DOHH2 (cell line): ENCODE results near the gene RXRA.

ENCODE experiments used
- H3F3A ChIP-seq: fragments of 200-600 bp; sonication (generic), shearing (Covaris generic); 2 replicates; pipeline ENCODE4 v1.6.0; 2016; ENCODE audit warnings: antibody characterized with exemption, mild to moderate bottlenecking; ENCODE audit not compliant: control insufficient read depth, insufficient read depth
- H3K27ac ChIP-seq: fragments of 200-600 bp; sonication (generic); 2 replicates; pipeline ENCODE4 v1.5.1; 2014; ENCODE audit warnings: low read depth, mild to moderate bottlenecking, low read length, moderate library complexity
- H3K27me3 ChIP-seq: fragments of 200-600 bp; sonication (generic); 2 replicates; pipeline ENCODE4 v1.6.1; 2014; ENCODE audit warnings: mild to moderate bottlenecking, low read length, mixed read lengths; ENCODE audit not compliant: control insufficient read depth
- H3K36me3 ChIP-seq: fragments of 200-600 bp; sonication (generic); 2 replicates; pipeline ENCODE4 v1.6.1; 2014; ENCODE audit warnings: mild to moderate bottlenecking, low read length, moderate library complexity, mixed read lengths; ENCODE audit not compliant: control insufficient read depth
- H3K4me1 ChIP-seq: fragments of 200-600 bp; sonication (generic); 2 replicates; pipeline ENCODE4 v1.6.1; 2014; ENCODE audit warnings: mild to moderate bottlenecking, low read length, mixed read lengths; ENCODE audit not compliant: control insufficient read depth
- H3K4me2 ChIP-seq: fragments of 200-600 bp; sonication (generic); 2 replicates; pipeline ENCODE4 v1.6.0; 2014; ENCODE audit warnings: mild to moderate bottlenecking, low read length, moderate library complexity
- H3K4me3 ChIP-seq: fragments of 200-600 bp; sonication (generic); 2 replicates; pipeline ENCODE4 v1.5.1; 2014; ENCODE audit warnings: mild to moderate bottlenecking, low read length, mixed read lengths
- H3K79me2 ChIP-seq: fragments of 200-600 bp; sonication (generic); 2 replicates; pipeline ENCODE4 v1.6.1; 2014; ENCODE audit warnings: mild to moderate bottlenecking, low read length, mixed read lengths; ENCODE audit not compliant: control insufficient read depth
- H3K9me2 ChIP-seq: fragments of 200-600 bp; sonication (generic); replicated peaks from 2 replicates; pipeline ENCODE4 v1.6.1; 2014; ENCODE audit warnings: mild to moderate bottlenecking, low read length, mixed read lengths; ENCODE audit not compliant: control insufficient read depth
- H3K9me3 ChIP-seq: fragments of 200-600 bp; sonication (generic); 2 replicates; pipeline ENCODE4 v1.6.1; 2014; ENCODE audit warnings: antibody characterized with exemption, low read length, mixed read lengths; ENCODE audit not compliant: control insufficient read depth, insufficient read depth
- H4K20me1 ChIP-seq: fragments of 200-600 bp; sonication (generic); 2 replicates; pipeline ENCODE4 v1.6.0; 2014; ENCODE audit warnings: low read depth, mild to moderate bottlenecking, antibody characterized with exemption, low read length, moderate library complexity; ENCODE audit not compliant: control insufficient read depth, insufficient read depth
- CTCF ChIP-seq: fragments of 200-600 bp; sonication (generic); IDR thresholded peaks from one replicate; pipeline ENCODE4 v1.5.1; 2014; ENCODE audit warnings: antibody characterized with exemption, mild to moderate bottlenecking, low read depth, low read length; ENCODE audit not compliant: poor library complexity, severe bottlenecking
- EZH2phosphoT487 ChIP-seq: fragments of 200-600 bp; sonication (generic); IDR thresholded peaks from 2 replicates; pipeline ENCODE4 v1.6.1; 2017; ENCODE audit warnings: borderline replicate concordance, mild to moderate bottlenecking, antibody characterized with exemption, low read length, moderate library complexity, mixed read lengths

RXRA gene

GRCh38 chr9:134486143-134486591, 159.9 kb downstream of the RXRA start:
- Histone ChIP-seq H4K20me1 (no peaks in the 10 kb centered on the region), H3K27me3 (peaks cover 5% of the 10 kb centered on the region; the same call in 1 of the 2 replicates), H3K4me2 (no peak overlapping the region), H3K4me1 (no peaks in the 10 kb centered on the region), H3K36me3 (no peaks in the 10 kb centered on the region), H3F3A (no peaks in the 10 kb centered on the region), H3K4me3 (no peak overlapping the region), H3K9me3 (no peaks in the 10 kb centered on the region), H3K9me2 (no peaks in the 10 kb centered on the region), H3K79me2 (no peaks in the 10 kb centered on the region), H3K27ac (no peak overlapping the region)
- TF ChIP-seq CTCF: no peak

GRCh38 chr9:134486596-134486995, 160.3 kb downstream of the RXRA start:
- Histone ChIP-seq H3K4me1 (no peaks in the 10 kb centered on the region), H3K36me3 (no peaks in the 10 kb centered on the region), H4K20me1 (no peaks in the 10 kb centered on the region), H3K4me2 (no peak overlapping the region), H3F3A (no peaks in the 10 kb centered on the region), H3K9me2 (no peaks in the 10 kb centered on the region), H3K79me2 (no peaks in the 10 kb centered on the region), H3K4me3 (no peak overlapping the region), H3K27me3 (peaks cover 5% of the 10 kb centered on the region; the same call in 1 of the 2 replicates), H3K9me3 (no peaks in the 10 kb centered on the region), H3K27ac (no peak overlapping the region)
- TF ChIP-seq CTCF: no peak
- TF ChIP-seq EZH2phosphoT487: no peak
